PFSK-1 (cell line): ENCODE data around the gene FAM124A.

ENCODE experiments used
- POLR2AphosphoS5 ChIP-seq: IDR thresholded peaks from 2 replicates; pipeline ENCODE4 v1.6.1; 2012; ENCODE audit warnings: low read depth, mild to moderate bottlenecking, control low read depth, low read length, moderate library complexity
- REST ChIP-seq, 2 experiments: IDR thresholded peaks; 2 replicates each; pipeline versions ENCODE4 v1.6.1 to v1.8.0; 2011 to 2012; ENCODE audit warnings: low read depth in 2 of 2, low read length in 2 of 2, control low read depth in 1 of 2, inconsistent platforms in 1 of 2, mild to moderate bottlenecking in 1 of 2, moderate library complexity in 1 of 2; ENCODE audit not compliant: insufficient read depth in 1 of 2
- SIN3A ChIP-seq: IDR thresholded peaks from 2 replicates; pipeline ENCODE4 v1.6.1; 2012; ENCODE audit warnings: mild to moderate bottlenecking, low read length, moderate library complexity, borderline replicate concordance; ENCODE audit not compliant: insufficient read depth

- no peak for TF ChIP-seq POLR2AphosphoS5
- no peak for TF ChIP-seq REST (IDR thresholded peaks at IDR 0.05; ENCODE audit: insufficient read depth in 1 of 2, low read depth in 2 of 2, low read length in 2 of 2)
- no peak for TF ChIP-seq SIN3A
Observed at GRCh38 chr13:51193387-51193786, 28.8 kb upstream of the FAM124A start.
